Measurements from ENCODE around the gene UBE2F.

DNA sequence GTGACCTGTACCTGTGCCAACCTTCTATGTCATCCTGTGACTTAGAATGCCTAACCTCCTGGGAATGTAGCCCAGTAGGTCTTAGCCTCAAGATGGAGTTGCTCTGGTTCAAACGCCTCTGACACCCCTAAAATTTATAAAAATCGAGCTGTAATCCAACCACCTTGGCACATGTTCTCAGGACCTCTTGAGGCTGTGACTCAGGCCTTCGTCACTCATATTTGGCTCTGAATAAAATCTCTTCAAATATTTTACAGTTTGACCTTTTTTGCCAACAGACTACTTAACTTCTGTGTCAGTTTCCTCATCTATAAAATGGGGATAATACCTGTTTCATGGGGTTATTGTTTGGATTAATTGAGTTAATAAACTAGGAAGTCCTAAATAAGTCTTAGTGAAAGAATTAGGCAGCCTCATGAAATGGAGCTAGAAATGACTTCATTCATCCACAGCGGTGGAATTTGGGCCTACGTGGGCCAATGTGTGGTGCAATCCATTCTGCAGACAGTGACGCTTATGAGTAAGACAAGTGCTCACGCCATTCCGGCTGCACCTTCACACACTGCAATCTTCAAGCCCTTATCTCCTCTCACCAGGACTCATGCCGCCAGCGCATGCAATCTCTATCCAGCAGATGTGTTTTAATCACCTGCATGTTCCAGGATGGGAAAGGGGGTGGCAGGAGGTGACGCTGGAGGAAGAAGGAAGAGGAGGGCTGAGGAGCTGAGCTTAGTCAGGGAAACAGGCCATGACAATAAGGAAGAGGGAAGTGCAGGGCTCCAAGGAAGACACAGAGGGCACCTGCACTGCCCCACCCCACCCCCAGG, 2.0 kb upstream of the UBE2F start:
- TF ChIP-seq, protein P1, sequence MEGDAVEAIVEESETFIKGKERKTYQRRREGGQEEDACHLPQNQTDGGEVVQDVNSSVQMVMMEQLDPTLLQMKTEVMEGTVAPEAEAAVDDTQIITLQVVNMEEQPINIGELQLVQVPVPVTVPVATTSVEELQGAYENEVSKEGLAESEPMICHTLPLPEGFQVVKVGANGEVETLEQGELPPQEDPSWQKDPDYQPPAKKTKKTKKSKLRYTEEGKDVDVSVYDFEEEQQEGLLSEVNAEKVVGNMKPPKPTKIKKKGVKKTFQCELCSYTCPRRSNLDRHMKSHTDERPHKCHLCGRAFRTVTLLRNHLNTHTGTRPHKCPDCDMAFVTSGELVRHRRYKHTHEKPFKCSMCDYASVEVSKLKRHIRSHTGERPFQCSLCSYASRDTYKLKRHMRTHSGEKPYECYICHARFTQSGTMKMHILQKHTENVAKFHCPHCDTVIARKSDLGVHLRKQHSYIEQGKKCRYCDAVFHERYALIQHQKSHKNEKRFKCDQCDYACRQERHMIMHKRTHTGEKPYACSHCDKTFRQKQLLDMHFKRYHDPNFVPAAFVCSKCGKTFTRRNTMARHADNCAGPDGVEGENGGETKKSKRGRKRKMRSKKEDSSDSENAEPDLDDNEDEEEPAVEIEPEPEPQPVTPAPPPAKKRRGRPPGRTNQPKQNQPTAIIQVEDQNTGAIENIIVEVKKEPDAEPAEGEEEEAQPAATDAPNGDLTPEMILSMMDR (IDR thresholded peaks at IDR 0.05): no peak
- no peak for TF ChIP-seq POLR2A (IDR thresholded peaks at IDR 0.05)
